NCI-H345 (cell line): ENCODE data around the gene SLC9A5.

ENCODE experiments used
- DNase-seq: peaks from one replicate; lab custom pipeline; 2025; lab: John Stamatoyannopoulos, UW

Gene SLC9A5, protein sequence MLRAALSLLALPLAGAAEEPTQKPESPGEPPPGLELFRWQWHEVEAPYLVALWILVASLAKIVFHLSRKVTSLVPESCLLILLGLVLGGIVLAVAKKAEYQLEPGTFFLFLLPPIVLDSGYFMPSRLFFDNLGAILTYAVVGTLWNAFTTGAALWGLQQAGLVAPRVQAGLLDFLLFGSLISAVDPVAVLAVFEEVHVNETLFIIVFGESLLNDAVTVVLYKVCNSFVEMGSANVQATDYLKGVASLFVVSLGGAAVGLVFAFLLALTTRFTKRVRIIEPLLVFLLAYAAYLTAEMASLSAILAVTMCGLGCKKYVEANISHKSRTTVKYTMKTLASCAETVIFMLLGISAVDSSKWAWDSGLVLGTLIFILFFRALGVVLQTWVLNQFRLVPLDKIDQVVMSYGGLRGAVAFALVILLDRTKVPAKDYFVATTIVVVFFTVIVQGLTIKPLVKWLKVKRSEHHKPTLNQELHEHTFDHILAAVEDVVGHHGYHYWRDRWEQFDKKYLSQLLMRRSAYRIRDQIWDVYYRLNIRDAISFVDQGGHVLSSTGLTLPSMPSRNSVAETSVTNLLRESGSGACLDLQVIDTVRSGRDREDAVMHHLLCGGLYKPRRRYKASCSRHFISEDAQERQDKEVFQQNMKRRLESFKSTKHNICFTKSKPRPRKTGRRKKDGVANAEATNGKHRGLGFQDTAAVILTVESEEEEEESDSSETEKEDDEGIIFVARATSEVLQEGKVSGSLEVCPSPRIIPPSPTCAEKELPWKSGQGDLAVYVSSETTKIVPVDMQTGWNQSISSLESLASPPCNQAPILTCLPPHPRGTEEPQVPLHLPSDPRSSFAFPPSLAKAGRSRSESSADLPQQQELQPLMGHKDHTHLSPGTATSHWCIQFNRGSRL

DNA sequence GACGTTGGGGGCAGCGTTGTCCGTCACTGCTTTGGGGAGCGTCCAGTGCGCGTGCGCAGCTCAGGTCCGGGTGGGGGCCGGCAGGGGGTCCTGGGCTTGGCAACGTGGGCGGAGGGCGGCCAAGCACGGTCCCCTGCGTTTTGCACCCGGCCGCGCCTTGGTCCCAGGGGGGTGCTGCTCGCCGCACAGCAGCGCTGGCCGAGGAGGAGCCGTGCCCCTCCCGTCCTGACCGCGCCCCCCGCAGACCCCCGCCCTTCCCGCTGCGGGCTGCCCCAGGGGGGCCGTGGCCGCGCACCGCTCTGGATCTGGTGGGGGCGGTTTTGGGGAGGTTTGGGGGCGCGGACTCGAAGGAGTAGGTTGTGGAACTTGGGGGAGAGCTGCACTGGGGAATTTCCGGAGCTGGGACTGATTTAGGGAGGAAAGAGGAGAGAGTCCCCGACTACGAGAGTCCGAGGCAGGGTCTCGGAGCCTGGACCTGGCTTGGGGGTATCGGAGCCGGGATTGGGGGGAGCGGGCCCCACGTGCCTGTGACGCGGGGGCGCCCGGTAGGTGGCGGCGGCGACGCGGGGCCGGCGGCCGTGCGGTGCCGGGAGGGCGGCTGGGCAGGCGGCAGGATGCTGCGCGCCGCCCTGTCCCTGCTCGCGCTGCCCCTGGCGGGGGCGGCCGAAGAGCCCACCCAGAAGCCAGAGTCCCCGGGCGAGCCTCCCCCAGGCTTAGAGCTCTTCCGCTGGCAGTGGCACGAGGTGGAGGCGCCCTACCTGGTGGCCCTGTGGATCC is at the start of gene SLC9A5:
TSS of gene SLC9A5 (plus strand) at position 579 of the 777 bp plus-strand sequence. CDS start at position 615, 36 bp downstream.
- peak; percentile 5 for DNase-seq

GRCh38 chr16:67199011-67199807 is 49.6 kb upstream of the SLC9A5 start, which contains the start of gene ELMO3:
TSS of gene ELMO3 (plus strand) at chr16:67199131. CDS start at chr16:67199327, 196 bp downstream.
- DNase-seq: peak; percentile 68

- DNase-seq: peak; percentile 36
These were observed 49.0 kb upstream of the SLC9A5 start for GRCh38 chr16:67199808-67200198.

DNA sequence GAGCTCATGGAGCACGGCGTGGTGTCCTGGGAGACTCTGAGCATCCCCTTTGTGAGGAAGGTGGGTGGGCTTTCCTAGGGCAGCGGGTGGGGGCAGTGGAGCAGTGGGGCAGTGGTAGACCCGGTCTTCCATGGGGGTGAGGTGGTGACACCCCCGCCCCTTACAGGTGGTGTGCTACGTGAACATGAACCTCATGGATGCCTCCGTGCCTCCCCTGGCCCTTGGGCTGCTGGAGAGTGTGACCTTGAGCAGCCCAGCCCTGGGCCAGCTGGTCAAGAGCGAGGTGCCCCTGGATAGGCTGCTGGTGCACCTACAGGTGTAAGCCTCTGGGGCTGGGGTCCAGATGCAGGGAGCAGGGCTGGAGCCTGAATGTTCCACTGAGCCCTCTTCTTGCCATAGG is 48.3 kb upstream of the SLC9A5 start:
- no peak for DNase-seq

DNA sequence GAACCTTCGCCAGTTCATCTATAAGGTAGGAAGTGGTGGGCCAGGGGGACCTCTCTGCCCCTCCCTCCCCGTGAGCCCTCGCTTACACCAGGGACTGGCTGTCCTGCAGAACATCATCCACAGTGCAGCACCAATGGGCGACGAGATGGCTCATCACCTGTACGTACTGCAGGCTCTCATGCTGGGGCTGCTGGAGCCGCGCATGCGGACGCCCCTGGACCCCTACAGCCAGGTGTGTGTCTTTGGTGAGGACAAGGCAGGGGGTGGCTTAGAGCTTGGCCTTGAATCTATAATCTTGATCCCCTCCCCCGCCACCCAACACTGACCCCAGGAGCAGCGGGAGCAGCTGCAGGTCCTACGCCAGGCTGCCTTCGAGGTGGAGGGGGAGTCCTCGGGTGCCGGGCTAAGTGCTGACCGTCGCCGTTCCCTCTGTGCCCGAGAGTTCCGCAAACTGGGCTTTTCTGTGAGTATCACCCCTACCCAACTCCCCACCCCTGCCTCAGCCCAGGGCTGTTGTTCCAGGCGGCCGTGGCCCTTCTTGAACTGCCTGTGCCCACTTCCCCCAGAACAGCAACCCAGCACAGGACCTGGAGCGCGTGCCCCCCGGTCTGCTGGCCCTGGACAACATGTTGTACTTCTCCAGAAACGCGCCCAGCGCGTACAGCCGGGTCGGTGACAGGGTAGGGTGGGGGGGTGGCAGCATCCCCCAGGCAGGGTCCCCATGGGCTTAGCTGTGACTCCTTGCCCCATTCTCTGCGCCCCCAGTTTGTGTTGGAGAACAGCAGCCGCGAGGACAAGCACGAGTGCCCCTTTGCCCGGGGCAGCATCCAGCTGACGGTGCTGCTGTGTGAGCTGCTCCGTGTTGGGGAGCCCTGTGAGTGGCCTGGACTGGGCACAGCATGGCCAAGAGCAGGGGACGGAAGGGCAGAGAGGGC is 47.1 kb upstream of the SLC9A5 start:
- no peak for DNase-seq

DNA sequence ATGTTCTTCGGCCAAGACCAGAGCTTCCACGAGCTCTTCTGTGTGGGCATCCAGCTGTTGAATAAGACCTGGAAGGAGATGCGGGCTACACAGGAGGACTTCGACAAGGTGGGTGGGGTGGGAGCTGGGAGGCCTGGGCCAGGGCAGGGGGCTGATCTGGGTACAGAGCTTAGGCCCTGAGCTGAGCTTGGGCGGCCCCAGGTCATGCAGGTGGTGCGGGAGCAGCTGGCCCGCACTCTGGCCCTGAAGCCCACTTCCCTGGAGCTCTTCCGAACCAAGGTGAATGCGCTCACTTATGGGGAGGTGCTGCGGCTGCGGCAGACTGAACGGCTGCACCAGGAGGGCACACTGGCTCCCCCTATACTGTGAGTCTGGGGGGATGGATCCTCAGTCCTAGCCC is 46.4 kb upstream of the SLC9A5 start:
- no peak for DNase-seq

DNA sequence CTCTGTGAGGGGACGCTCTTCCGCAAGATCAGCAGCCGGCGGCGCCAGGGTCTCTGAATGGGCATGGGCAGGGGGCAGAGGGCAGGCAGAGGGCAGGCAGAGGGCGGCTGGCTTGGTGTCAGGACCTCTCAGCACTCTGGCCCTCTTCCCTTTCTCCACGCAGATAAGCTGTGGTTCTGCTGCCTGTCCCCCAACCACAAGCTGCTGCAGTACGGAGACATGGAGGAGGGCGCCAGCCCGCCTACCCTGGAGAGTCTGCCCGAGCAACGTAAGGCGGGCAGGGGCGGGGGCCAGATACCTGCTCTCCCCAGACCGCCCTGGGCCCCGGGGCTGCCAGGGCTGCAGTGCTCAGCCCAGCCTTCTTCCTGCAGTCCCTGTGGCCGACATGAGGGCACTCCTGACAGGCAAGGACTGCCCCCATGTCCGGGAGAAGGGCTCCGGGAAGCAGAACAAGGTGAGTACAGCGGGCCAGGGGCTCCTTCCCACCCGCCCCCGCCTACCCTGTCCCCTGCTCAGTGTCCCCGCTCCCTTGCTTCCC is 45.8 kb upstream of the SLC9A5 start:
- DNase-seq: no peak

GRCh38 chr16:67204076-67204475 is 44.7 kb upstream of the SLC9A5 start:
- no peak for DNase-seq

DNA sequence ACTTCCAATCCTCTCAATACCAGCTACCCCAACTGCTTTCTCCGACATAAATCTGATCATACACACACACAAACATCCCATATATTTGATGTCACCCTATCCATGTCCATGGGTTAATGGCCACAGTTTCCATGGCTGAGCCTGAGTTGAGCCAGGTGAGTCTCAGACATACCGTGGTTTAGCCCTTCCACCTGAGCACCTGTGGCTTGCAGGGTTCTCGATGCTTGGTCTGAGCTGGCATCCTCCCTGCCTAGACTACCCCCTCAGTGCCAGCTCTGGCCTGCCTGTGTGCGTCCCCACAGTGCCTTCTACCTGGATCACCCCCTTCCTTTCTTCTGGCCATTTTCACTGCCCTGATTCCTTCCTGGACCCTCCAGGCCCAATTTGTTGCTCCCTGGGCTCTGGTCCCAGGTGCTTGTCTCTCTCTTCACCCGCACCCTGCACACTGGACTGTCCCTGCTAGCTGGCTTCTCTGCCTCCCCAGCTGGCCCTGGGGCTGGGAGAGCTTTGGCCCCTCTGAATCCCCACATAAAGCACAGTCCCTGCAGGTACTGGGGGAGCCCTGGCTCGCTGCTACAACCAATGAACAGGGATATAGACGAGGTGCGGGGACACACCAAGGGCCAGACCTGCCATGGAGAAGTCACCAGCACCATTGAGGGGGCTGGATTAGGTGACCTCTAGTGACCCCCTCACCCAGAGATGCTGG is 42.5 kb upstream of the SLC9A5 start:
- no peak for DNase-seq

GRCh38 chr16:67206838-67207248 is 41.9 kb upstream of the SLC9A5 start:
- no peak for DNase-seq

DNA sequence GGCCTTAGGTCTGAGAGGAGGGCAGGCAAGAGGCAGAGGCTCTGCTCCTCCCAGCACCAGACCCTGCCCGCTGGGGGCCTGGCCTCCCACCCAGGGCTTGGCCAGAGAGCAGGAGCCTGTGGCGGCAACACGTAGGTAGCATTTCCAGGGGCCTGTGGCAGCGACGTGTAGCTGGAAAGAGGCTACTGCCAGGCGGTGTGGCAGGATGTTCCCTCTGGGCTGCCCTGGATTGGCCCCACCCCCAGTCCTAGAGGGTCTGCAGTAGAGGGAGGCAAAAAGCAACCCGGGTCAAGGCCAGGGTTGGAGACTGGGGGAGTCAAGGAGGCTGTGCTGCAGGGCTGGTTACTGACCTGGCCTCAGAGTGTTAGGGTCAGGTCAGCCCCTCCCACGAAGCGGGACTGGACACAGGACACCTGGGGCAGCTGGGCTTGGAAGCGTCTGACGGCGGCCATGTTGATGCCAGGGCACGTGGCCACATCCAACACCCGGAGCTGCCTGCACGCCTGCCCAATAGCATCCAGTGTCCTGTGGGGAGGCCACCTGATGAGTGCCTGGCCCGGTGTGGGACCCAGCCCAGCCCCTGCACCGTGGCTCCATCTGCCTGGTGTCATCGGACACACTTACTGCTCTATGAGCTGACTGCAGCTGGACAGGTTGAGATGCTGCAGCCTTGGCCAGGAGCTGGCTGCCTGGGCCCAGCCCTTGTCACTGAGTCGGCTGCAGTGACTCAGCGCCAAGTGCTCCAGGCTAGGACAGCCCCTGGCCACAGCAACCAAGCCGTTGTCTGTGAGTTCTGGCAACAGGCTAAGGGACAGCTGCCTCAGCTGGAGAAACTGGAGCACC is 41.3 kb upstream of the SLC9A5 start:
- no peak for DNase-seq

DNA sequence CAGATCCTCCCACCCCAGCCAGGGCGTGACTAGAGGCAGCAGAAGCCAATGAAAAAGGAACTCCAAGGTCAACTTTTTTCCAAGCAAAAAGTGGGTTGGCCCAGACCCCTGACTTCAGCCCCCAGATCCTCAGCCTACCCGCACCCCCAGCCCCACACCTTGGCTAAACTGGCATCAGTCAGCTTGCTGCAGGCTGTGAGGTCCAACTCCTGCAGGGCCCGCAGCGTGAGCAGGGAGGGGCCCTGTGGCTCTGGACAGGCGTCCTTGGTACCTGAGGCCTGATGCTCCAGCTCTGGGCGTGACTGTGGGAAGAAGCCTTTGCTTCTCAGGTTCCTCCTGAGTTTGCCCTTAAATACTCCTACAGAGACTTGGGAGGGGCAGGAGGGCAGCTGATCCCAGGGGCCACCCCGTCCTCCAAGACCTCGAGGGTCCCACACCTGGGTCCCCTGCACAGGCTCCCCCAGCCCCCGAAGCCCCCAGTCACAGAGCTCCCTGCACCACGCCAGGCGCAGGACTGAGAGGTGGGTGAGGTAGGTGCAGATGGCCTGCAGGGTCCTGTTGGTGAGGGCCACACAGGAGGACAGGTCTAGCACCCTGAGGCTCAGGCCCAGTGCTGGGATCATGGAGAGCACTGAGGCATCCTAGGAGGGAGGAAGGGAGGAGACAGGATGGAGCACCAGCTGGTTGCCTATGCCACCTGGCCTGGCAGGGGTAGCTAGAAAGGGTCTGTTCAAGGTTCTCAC is 40.5 kb upstream of the SLC9A5 start:
- no peak for DNase-seq

GRCh38 chr16:67209565-67209964 is 39.2 kb upstream of the SLC9A5 start:
- DNase-seq: no peak

- DNase-seq: no peak
These were observed 38.5 kb upstream of the SLC9A5 start for GRCh38 chr16:67210069-67210937.

- no peak for DNase-seq
These were observed 37.1 kb upstream of the SLC9A5 start for GRCh38 chr16:67211674-67212073.

- DNase-seq: no peak
These were observed 36.0 kb upstream of the SLC9A5 start for GRCh38 chr16:67212766-67213165.
